HepG2 (cell line): Measurements from ENCODE around the gene C2orf15. TPM values are rescaled to one million over a fixed set of nuclear protein-coding genes. Genes with fewer than 3 reads are reported as not detected.

Source experiments
- ATF3 ChIP-seq: sonication (generic); formaldehyde crosslinking; IDR thresholded peaks from 2 replicates; pipeline ENCODE4 v1.4.0; 2020; ENCODE audit warnings: missing genetic modification reagents
- DMTF1 ChIP-seq: sonication (generic); formaldehyde crosslinking; IDR thresholded peaks from 2 replicates; pipeline ENCODE4 v1.4.0; 2020; ENCODE audit warnings: mild to moderate bottlenecking, missing genetic modification reagents
- ELF3 ChIP-seq: IDR thresholded peaks from 2 replicates; pipeline ENCODE4 v1.6.1; 2016; ENCODE audit warnings: missing genetic modification reagents, missing compliant biosample characterization
- ELK4 ChIP-seq: sonication (generic); formaldehyde crosslinking; IDR thresholded peaks from 2 replicates; pipeline ENCODE4 v1.9.0; 2021; ENCODE audit warnings: missing genetic modification reagents, borderline replicate concordance
- GLMP ChIP-seq: sonication (generic); formaldehyde crosslinking; IDR thresholded peaks from 2 replicates; pipeline ENCODE4 v1.9.0; 2021; ENCODE audit warnings: missing genetic modification reagents, mild to moderate bottlenecking, borderline replicate concordance
- GPBP1L1 ChIP-seq: sonication (generic); formaldehyde crosslinking; IDR thresholded peaks from 2 replicates; pipeline ENCODE4 v1.5.0; 2020; ENCODE audit warnings: mild to moderate bottlenecking, missing genetic modification reagents
- HDAC6 ChIP-seq: fragments of 200-600 bp; sonication (generic); IDR thresholded peaks from 2 replicates; pipeline ENCODE4 v1.7.0; 2017; ENCODE audit warnings: mild to moderate bottlenecking, antibody characterized with exemption, low read length, low read depth
- MAFK ChIP-seq, 2 experiments: IDR thresholded peaks in 1 of 2; conservative IDR thresholded peaks in 1 of 2; 2 replicates each; pipeline ENCODE4 v1.6.1; 2011; ENCODE audit warnings: improper control_type of control experiment in 2 of 2, low read length in 2 of 2
- STAG1 ChIP-seq: sonication (generic); formaldehyde crosslinking; IDR thresholded peaks from 2 replicates; pipeline ENCODE4 v1.4.0; 2020; ENCODE audit warnings: missing genetic modification reagents
- TAF15 ChIP-seq: fragments of 200-400 bp; formaldehyde crosslinking; IDR thresholded peaks from one replicate; pipeline ENCODE4 v1.6.1; 2018; ENCODE audit warnings: mild to moderate bottlenecking, low read depth, low read length; ENCODE audit not compliant: poor library complexity, severe bottlenecking
- TRIM22 ChIP-seq: fragments of 450-650 bp; IDR thresholded peaks from 2 replicates; pipeline ENCODE4 v1.6.1; 2017
- YY1 ChIP-seq: IDR thresholded peaks from 2 replicates; pipeline ENCODE4 v1.6.1; 2011; ENCODE audit warnings: low read length, low read depth, moderate library complexity, mild to moderate bottlenecking; ENCODE audit not compliant: insufficient read depth, insufficient replicate concordance
- ZNF253 ChIP-seq: sonication (generic); formaldehyde crosslinking; IDR thresholded peaks from 2 replicates; pipeline ENCODE4 v1.8.0; 2022; ENCODE audit warnings: mild to moderate bottlenecking, missing genetic modification reagents, borderline replicate concordance
- ZNF431 ChIP-seq: sonication (generic); formaldehyde crosslinking; IDR thresholded peaks from 2 replicates; pipeline ENCODE4 v1.9.0; 2022; ENCODE audit warnings: missing genetic modification reagents, low read depth, mild to moderate bottlenecking, borderline replicate concordance
- ZNF576 ChIP-seq: sonication (generic); formaldehyde crosslinking; IDR thresholded peaks from 2 replicates; pipeline ENCODE4 v1.4.0; 2020; ENCODE audit warnings: mild to moderate bottlenecking, missing genetic modification reagents
- ZNF607 ChIP-seq: sonication (generic); formaldehyde crosslinking; IDR thresholded peaks from 2 replicates; pipeline ENCODE4 v1.5.1; 2020; ENCODE audit warnings: missing genetic modification reagents, mild to moderate bottlenecking, borderline replicate concordance
- ZNF615 ChIP-seq: sonication (generic); formaldehyde crosslinking; IDR thresholded peaks from 2 replicates; pipeline ENCODE4 v1.5.0; 2020; ENCODE audit warnings: mild to moderate bottlenecking, missing genetic modification reagents, borderline replicate concordance
- ZNF678 ChIP-seq: sonication (generic); formaldehyde crosslinking; IDR thresholded peaks from 2 replicates; pipeline ENCODE4 v1.4.0; 2020; ENCODE audit warnings: mild to moderate bottlenecking, missing genetic modification reagents
- ZNF724P ChIP-seq: sonication (generic); formaldehyde crosslinking; IDR thresholded peaks from 2 replicates; pipeline ENCODE4 v1.8.0; 2022; ENCODE audit warnings: missing genetic modification reagents, borderline replicate concordance
- polyA plus RNA-seq, 8 experiments: library from polyadenylated mRNA; depleted of rRNA in 3 of 8; stranded (reverse) in 7 of 8; unstranded in 1 of 8; fragments of >200 nt; fragmentation: Illumina TruSeq in 4 of 8; extraction: Trizol in 4 of 8; gene quantifications; 2 replicates each; pipeline versions ENCODE4 v1.2.1 to v1.2.3, GENCODE V29; 2011 to 2016; ENCODE audit warnings: low read depth in 4 of 8, missing spikeins in 1 of 8, mixed read lengths in 1 of 8; ENCODE audit not compliant: insufficient read depth in 1 of 8
- total RNA-seq, 5 experiments: library from RNA; depleted of rRNA; stranded (reverse); fragments of >200 nt; fragmentation: Illumina TruSeq; extraction: Trizol; gene quantifications; 2 replicates each; pipeline ENCODE4 v1.2.3, GENCODE V29; 2016; ENCODE audit warnings: low read depth in 1 of 5

The C2orf15 gene
- total and polyA plus RNA-seq, 2 of the 13 experiments (the other 11 are each of a cell fraction or from before 2014, with no cell fraction given), result 5.5 to 8.3 TPM

- TF ChIP-seq ZNF615 (CRISPR knock-in tag) (no peak; the same call in 1 of the 2 replicates), ZNF678 (CRISPR knock-in tag) (no peak; the same call in 1 of the 2 replicates), ZNF576 (CRISPR knock-in tag) (no peak), ATF3 (CRISPR knock-in tag) (0 out of 2 replicates have a peak, but pooled peaks have one; percentile 5), TAF15 (peak; percentile 46), DMTF1 (CRISPR knock-in tag) (no peak), TRIM22 (no peak), MAFK (conservative IDR thresholded peaks at IDR 0.05 in 1 of 2, IDR thresholded peaks at IDR 0.05 in 1 of 2; ENCODE audit: low read length in 2 of 2) (no peak), ZNF607 (CRISPR knock-in tag) (peak; percentile 89; the same call in 1 of the 2 replicates), ZNF431 (CRISPR knock-in tag) (peak; percentile 60), ELF3 (peak; percentile 52), ZNF724P (no peak; the same call in 1 of the 2 replicates), GLMP (no peak), STAG1 (CRISPR knock-in tag) (no peak; the same call in 1 of the 2 replicates), HDAC6 (no peak), ELK4 (CRISPR knock-in tag) (no peak), YY1 (peak; percentile 59), GPBP1L1 (CRISPR knock-in tag) (no peak), ZNF253 (peak; percentile 85; the same call in 1 of the 2 replicates)
Observed at GRCh38 chr2:99141110-99142108, at the start of gene C2orf15 (continued).
